ENCODE results near the gene CDK13.

The CDK13 gene

DNA sequence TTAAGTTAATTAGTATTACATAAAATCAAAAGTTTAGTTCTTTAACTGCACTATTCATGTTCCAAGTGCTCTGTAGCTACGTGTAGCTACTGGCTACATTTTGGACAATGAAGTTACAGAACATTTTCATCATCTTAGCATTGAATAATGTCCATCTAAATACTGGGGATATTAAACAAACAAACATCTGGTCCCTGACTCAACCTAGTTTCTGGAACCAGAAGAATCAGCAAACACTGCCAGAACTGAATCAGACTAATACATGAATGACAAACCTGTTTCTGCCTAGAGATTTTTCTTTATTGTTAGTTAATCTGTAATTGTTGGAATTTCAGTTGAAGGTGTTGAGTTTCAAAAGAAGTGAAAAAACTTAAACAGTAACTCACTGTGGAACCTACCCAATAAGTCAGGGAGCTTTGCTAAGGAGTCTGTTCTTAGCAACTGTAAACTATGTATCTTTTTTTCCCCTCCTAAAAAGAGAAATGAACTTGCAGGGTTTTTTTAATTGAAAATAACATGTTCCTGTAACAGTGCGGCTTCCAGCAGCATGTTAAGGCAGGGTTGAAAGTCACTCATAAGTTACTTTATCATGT, 58.3 kb downstream of the CDK13 start:
- DNase-seq (ENCODE audit: low read depth in 2 of 2): no peak

DNA sequence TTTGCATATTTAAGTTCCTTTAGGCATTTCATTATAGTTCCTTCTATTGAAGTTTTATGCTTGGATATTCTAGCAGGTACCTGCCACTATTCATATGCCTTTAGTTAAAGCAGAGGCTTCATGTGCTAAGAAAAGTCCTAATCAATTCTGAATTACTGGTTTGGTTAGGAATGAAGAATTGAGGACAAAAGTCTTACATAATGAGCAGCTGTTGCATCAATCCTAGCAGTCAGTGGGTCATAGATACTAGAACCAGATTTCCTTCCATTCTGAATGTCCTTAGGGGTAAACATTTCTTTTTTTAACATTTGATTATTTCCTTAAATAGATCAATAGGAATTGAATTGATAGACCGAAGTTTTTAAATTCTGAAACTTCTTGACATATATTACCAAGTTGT, 59.2 kb downstream of the CDK13 start:
- DNase-seq (ENCODE audit: low read depth in 2 of 2): no peak

DNA sequence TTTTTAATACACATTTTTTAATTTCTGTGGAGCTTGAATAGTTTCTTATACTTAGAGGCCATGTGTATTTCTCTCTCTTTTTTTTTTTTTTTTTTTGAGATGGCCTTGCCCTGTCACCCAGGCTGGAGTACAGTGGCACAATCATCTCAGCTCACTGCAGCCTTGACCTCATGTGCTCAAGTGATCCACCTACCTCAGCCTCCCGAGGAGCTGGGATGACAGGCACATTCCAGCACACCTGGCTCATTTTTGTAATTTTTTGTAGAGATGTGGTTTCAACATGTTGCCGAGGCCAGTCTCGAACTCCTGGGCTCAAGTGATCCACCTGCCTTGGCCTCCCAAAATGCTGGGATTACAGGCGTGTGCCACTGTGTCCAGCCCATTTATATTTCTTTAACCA, 64.3 kb downstream of the CDK13 start:
- no peak for DNase-seq (ENCODE audit: low read depth in 2 of 2)

DNA sequence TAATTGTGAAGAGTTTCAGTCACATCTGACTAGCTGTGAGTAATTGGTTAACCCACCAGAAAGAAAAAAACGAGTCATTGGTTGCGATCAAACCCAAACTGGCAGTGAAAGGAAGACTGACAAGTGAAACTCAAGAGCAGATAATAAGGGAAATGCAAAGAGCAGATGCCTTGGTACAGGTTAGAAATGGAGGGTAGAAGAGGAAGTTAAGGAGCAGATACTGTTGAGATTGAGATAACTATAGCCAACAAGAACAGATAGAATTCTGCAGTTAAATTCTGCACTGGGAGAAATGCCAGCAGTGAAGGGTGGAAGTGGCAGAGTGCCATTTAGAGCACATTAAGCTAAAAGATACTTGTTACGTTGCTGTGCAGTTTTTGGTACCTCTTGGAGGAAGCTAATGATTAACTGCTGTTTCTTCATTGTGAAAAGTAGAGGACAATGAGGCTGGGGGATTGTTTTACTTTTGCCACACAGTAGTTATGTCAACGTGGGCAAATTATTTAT, 65.8 kb downstream of the CDK13 start:
- DNase-seq (ENCODE audit: low read depth in 2 of 2): no peak

DNA sequence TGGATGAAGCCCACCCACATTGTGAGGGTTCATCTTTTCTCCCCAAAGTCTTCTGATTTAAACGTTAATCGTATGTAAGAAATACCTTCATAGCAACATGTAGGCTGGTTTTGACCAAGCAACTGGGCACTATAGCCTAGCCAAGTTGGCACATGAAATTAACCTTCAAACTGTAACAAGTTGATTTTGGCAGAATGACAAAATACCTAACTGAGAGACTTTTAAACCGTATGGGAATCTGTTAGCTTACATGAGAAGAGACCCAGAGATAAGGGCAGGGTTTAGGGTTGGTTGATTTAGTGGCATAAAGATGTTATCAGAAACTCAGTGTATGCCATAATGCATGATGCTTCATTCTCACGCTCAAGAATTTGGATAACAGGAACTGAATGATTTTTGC, 69.5 kb downstream of the CDK13 start:
- no peak for DNase-seq (ENCODE audit: low read depth in 2 of 2)

DNA sequence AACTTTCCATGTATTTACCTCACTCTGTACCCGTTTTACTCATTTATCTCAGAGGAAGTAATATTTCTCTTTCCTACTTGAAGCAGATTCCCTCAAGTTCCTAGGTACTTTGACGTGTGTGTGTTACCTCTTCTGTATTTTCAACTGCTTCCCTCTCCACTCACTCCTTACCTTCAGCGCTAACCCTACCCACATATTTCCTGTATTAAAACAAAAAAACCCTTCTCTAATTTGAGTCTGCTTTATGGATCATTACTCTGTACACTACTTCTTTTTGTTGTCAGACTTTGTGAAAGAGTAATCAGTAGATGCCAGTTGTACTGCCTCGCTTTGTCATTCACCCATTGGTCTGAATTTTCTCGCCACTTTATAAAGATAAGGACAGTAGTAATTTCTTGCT, 74.0 kb downstream of the CDK13 start:
- DNase-seq (ENCODE audit: low read depth in 2 of 2): no peak

DNA sequence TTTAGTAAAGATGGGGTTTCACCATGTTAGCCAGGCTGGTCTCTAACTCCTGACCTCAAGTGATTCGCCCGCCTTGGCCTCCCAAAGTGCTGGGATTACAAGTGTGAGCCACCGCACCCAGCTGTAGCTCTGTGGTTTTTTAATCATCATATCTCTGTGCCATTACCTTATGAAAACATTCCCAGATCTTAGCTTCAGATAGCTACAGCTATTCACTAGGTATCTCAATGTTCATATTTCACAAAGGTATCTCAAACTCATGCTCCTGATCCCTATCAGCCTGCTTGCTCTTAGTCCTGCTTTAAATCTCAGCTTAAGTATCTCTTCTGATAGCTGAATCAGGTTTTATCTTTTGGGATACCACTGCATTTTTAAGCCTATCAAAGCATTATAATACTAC, 74.8 kb downstream of the CDK13 start:
- DNase-seq (ENCODE audit: low read depth in 2 of 2): no peak

DNA sequence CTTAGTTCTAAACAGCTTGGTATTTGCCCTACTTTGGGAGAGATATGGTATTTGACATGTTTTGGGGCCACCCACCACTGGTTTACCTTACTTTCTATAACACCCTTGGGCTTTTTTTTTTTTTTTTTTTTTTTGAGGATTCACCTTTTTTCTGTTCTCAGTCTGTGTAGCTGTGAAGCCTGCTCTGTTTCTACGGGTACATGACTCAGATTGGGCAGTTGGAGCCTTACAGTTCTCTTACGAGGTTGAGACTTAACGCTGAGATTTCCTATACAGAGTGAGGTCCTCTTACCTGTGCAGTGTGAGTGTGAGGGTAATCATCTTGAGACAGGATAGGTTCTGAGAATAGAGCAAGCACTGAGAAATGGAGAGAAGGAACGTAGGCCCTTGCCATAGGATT, 77.5 kb downstream of the CDK13 start:
- DNase-seq (ENCODE audit: low read depth in 2 of 2): no peak

DNA sequence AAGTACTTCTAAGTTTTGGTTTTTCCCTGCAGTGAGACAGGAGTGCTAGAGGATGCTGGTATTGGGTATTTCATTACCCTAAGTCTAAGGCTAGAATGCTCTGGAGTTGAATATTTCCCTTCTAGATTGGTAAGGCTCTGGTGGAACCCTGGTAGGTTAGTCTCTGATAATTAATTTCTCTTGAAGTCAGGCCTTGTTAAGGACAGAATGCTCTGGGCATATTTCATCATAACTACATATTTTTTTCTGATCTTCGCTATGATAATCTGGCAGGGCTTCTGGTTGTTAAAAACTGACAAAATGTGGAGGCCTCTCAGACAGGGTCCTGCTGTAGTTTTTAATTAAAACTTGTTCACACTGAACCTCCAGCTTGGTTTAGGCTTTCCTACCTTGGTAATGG, 83.8 kb downstream of the CDK13 start:
- no peak for DNase-seq (ENCODE audit: low read depth in 2 of 2)

DNA sequence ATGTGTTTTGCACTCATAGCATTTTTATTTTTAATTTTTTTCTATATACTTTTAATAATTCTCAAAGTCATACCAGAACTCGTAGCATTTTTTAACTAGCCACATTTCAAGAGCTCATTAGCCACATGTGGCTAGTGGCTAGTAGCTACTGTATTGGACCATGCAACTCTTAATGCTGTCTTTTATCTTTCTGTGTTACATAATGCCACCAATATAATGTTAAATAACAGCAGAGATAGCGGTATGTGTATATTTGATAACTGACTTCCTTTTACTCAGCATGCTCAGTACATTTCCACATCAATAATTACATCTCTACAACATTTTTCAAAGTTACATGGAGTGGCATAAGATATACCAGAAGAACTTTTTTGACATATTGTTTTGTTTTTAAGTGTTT, 91.4 kb downstream of the CDK13 start:
- no peak for DNase-seq (ENCODE audit: low read depth in 2 of 2)

DNA sequence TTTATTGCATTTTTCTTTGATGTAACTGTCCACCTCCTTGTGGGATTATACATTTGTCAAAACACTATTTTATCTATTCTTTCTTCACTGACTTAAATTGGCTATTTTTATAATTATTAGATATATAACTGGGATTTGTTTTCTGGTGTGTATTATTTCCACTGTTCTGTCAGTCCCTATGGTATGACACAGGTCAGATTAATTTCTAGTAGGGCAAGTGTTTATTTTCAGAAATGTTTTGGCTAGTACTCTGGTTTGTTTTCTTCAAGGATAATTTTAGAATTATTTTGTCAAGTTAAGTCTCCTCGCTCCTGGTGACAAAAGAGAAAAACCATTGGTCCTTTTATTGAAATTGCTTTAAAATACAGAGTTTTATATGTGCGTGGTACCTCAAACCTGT, 93.1 kb downstream of the CDK13 start:
- no peak for DNase-seq (ENCODE audit: low read depth in 2 of 2)

DNA sequence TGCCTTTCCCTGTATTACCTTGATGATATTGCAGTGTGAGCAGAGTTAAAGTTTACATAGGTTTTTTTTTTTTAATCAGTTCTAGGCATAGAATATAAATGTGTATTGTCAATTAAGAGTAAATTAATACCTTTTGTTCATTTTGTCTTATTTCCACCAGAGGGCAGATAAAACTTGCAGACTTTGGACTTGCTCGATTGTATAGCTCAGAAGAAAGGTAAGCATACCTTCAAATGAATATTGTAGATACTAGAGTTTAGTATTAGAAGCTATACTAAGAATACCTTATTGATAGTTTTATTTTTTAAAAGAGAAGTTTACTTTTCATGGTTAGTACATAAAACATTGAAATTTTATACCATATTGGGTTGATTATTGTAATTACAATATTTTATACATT, 97.6 kb downstream of the CDK13 start:
- DNase-seq (ENCODE audit: low read depth in 2 of 2): no peak

DNA sequence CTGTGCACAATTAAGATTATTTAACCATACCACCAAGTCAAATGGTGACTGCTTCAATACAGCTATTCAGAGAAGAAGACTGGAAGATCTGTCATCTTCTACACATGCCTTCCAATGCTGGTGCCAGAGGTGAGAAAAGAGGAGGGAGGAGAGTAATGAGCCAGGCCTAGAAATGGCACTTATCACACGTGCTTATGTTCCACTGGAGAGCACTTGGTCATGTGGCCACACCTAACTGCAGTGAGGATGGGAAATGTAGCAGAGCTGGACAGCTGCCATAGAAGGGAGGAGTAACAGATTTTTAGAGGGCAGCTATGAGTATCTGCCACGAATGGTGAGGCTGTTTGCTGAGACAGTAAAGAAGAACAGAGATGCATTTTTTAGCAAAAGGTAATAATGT, 107.2 kb downstream of the CDK13 start:
- DNase-seq (ENCODE audit: low read depth in 2 of 2): no peak

DNA sequence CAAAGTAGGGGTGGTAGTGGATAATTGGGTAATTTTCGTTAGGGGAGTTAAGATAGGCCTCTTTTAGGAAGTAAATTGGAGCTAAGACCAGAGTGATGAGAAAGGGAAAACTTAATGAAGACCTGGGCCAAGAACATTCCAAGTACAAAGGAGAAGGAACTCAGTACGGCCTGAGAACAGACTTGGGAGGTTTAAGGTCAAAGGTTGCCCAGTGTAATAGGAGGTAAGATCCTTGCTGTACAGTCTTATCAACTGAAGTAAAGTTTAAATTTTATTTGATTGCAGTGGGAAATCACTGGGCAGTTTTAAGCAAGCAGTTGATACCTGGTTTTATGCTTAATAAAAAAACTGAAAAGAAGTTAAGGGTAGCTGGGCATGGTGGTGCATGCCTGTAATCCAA, 108.0 kb downstream of the CDK13 start:
- no peak for DNase-seq (ENCODE audit: low read depth in 2 of 2)

DNA sequence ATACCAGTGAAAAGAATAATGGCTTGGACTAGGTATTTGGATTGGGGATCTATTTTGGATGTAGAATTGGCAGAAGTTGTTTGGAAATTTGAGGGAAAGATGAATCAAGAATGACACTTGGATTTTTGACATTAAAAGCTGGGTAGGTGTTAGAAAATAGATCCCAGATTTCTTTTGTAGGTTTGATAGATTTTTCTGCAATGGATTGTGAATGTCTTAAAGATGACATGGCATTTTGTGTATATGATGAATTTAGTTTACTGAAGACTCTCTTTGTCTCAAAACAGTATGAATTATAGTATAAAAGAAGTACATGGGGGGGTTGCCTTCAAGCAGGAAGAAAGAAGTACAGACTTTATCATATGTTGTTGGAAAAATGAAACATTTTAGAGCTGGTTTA, 108.6 kb downstream of the CDK13 start:
- DNase-seq (ENCODE audit: low read depth in 2 of 2): no peak

DNA sequence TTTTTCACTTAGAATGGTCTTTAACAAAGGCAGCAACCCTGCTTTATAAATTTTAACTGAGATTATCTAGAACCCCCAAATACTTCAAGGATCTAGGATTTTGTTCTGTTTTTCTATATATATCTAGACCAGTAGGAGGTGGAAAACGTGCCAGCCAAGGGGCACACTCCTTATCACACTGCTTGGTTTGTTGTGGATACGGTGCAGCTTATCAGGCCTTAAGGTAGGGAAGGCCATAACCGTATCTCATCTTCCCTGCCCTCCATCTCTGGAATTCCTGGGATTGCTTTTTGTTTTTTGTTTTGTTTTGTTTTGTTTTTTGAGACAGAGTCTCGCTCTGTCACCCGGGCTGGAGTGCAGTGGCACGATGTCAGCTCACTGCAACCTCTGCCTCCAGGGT, 109.0 kb downstream of the CDK13 start:
- no peak for DNase-seq (ENCODE audit: low read depth in 2 of 2)

DNA sequence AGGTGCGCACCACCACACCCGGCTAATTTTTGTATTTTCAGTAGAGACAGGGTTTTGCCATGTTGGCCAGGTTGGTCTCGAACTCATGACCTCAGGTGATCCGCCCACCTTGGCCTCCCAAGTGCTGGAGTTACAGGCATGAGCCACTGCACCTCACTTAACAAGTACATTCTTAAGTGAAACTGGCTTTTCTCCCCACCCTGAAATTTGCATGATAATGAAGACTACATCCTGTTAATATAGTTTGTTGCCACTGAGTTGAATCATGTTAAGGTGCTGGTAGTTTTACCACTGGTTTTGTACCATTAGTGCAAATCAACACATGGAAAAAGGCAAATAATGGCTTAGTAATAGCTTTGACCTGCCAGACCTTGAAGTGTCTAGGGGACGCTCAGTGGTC, 122.2 kb downstream of the CDK13 start:
- no peak for DNase-seq (ENCODE audit: low read depth in 2 of 2)

DNA sequence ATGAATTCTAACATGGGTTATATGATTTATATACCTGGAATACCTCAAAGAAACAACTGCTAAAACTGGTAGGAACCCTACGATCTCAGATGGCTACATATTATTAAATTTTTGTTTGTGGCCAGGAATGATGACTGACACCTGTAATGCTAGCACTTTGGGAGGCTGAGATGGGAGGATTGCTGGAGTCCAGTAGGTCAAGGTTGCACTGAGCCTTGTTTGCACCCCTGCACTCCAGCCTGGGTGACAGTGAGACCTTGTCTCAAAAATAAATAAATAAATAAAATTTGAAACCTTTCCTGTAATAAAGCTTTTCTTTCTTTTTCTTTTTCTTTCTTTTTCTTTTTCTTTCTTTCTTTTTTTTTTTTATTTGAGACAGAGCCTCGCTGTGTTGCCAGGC, 123.2 kb downstream of the CDK13 start:
- no peak for DNase-seq (ENCODE audit: low read depth in 2 of 2)

DNA sequence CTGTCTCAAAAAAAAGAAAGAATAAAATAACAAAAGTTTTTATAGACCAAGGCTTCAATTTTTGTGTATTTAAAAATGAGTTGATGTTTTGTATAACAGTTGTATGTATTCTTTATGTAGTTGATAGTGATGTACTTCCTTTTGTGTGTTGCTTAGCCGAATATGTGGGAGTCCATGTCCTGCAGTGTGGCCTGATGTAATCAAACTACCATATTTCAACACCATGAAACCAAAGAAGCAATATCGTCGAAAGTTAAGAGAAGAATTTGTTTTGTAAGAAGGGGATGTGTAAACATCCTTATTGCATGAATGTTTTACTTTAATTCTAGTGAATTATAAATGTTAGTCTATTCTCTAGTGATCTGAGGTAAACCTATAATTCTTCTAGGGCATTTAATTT, 127.8 kb downstream of the CDK13 start:
- no peak for DNase-seq (ENCODE audit: low read depth in 2 of 2)

DNA sequence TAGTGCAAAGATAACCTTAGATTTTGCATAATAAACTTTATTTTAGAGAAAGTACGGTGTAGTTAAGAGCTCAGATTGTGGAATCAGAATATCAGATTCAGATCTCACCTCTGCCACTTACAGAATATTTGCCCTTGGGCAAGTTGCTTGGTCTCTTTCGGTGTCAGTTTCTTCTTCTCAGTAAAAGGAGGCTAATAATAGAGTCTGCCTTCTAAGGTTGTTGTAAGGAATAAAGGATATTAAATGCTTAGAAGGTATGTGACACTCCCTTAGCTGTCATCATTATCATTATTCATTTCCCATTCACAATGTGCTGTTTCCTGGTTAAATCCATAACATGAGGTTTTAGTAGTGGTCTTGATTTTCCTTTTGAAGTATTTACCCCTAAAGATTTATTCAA, 142.1 kb downstream of the CDK13 start:
- no peak for DNase-seq (ENCODE audit: low read depth in 2 of 2)

DNA sequence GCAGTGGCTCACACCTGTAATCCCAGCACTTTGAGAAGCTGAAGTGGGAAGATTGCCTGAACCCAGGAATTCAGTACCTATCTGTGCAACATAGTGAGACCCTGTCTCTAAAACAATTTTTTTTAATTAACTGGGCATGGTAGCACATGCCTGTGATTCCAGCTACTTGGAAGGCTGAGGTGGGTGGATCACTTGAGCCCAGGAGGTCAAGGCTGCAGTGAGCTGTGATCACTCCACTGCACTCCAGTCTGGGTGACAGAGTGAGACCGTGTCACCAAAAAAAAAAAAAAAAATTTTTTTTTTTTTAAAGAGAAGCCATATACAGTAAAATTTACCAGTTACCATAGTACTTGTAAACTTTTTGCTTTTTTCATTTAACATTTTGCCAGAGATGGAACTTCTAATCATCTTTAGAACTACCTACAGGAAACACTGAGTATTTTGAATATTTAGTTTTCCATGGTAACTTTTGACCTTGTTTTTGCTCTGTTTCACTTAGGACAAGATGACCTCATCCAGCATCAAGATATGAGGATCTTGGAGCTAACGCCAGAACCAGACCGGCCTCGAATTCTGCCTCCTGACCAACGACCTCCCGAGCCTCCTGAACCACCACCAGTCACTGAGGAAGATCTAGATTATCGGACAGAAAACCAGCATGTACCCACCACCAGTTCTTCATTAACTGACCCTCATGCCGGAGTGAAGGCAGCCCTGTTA, 143.7 kb downstream of the CDK13 start:
- no peak for DNase-seq (ENCODE audit: low read depth in 2 of 2)

DNA sequence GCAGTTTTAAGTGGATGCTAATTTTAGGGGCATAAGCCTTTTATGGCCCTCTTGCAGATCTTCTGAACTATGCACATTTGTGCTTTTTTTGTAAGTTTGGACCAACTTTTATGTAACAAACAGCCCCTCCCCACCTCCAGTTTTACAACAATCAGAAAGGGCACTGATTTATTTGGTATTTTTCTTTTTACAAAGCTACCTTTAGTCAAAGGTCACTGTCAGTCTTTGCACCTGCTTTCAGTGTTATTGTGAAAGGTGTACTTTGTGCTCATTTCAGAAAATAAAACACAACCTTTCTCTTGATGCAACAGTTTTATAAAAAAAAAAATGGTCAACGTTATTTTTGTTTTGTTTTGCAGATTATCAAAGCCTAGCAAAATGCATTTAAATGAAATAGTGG, 145.2 kb downstream of the CDK13 start:
- DNase-seq (ENCODE audit: low read depth in 2 of 2): no peak

DNA sequence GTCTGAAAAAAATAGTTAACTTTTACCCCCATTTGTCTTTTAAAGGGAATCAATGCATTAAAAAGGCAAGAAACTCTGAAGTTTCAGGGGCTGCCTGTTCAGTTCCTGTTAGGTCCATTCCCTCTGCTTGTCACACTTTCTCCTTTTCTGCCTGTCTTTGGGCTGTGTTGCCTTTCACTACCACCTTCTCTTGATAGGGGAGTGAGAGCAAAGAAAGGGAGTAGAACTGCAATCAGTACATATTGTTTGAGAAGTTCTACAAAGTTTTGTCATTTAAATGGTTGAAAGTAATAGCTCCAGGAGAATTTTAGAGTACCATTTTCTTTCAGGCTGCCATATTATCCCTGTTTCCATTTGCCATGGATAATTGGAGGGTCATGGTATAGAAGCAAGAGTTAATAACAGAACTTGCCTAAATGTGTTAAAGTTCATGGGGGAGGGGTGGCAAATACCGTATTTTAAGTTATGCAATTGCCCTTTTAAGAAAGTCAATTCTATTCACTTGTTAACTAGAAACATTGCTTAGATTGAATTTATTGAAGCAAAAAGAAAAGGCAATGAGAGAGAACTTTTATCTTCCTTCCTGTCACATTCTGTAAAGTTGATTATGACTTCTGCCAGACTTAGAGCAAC, 145.8 kb downstream of the CDK13 start:
- DNase-seq (ENCODE audit: low read depth in 2 of 2): no peak

Measured in stimulated activated CD8-positive, alpha-beta memory T cell treated with anti-CD3 and anti-CD28 coated beads, Interleukin-15, amount 100 ng/mL, for 48 hours (primary cell).